ENCODE results near the gene GNB3. TPM values are rescaled to one million over a fixed set of nuclear protein-coding genes. Genes with fewer than 3 reads are reported as not detected.
"Not testable (repeated sequence)": the region's sequence is repeated elsewhere in the genome, so short reads cannot be mapped to it uniquely, and the experiment has no call there.

GNB3 gene
- total and polyA plus RNA-seq, 4 donors: under 0.01 to 0.12 TPM; not detected in 2

DNA sequence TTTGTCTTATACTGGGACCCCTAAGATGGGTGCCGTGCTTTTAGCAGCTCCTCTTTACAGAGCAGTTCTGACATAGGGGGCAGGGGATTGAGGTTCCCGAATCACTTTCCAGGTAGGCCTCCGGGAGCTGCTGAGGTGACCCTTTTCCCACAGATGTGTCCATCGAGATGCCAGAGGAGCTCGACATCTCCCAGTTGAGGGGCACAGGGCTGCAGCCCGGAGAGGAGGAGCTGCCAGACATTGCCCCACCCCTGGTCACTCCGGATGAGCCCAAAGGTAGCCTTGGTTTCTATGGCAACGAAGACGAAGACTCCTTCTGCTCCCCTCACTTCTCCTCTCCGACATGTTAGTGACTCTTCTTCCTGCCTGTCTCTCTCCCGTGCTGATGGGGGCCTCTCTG, 22.3 kb downstream of the GNB3 start:
- Histone ChIP-seq H3K4me3 (ENCODE audit: low read depth in 1 of 3, low read length in 3 of 3) (no peak overlapping the region), H3K9ac (ENCODE audit: low read depth in 1 of 2, low read length in 2 of 2) (no peak overlapping the region), H3K27ac (ENCODE audit: low read depth in 1 of 2, low read length in 2 of 2) (no peak overlapping the region), H3K4me1 (ENCODE audit: control insufficient read depth in 4 of 4, insufficient read depth in 4 of 4, low read length in 3 of 4) (peaks cover 3 to 8% (median 7%) of the 10 kb centered on the region in 4 donors), H3K36me3 (ENCODE audit: control insufficient read depth in 4 of 4, insufficient read depth in 3 of 4, low read depth in 1 of 4, low read length in 3 of 4) (peaks cover 12 to 63% (median 34%) of the 10 kb centered on the region in 4 donors), H3K27me3 (ENCODE audit: control insufficient read depth in 4 of 4, insufficient read depth in 4 of 4, low read length in 3 of 4) (no peaks in the 10 kb centered on the region), H3K9me3 (ENCODE audit: control insufficient read depth in 4 of 4, low read length in 3 of 4) (no peaks in the 10 kb centered on the region)
- DNase-seq (ENCODE audit: low spot score): no peak
- WGBS: 94% methylated on average over 11 of the region's 11 CpGs
- TF ChIP-seq TAF1 (conservative IDR thresholded peaks at IDR 0.05) (no peak), RXRA (IDR thresholded peaks at IDR 0.05) (no peak)

DNA sequence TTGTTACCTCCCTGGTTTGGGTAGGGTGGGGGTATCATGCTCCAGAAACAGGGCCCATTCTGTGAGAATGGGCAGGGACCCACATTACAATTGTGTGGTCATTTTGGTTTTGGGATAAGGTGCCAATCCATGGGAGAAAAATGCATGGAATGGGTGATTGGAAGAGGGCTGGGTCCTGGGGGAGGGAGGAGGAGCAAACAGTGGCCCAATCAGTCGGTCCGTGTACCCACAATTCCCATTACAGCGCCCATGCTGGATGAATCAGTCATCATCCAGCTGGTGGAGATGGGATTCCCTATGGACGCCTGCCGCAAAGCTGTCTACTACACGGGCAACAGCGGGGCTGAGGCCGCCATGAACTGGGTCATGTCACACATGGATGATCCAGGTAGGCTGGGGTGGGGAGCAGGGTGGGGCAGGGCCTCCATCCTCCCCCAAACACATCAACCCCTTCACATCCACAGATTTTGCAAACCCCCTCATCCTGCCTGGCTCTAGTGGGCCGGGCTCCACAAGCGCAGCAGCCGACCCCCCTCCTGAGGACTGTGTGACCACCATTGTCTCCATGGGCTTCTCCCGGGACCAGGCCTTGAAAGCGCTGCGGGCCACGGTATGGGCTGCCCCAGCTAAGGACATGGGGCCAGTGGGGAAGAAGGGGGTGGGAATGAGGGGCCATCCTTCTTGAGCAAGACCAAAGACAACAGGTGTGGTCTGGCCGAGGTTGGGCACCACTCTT, 23.0 kb downstream of the GNB3 start:
- WGBS: 97% methylated on average over 16 of the region's 16 CpGs
- DNase-seq (ENCODE audit: low spot score): no peak
- TF ChIP-seq RAD21 (IDR thresholded peaks at IDR 0.05): no peak
- TF ChIP-seq RXRA (IDR thresholded peaks at IDR 0.05): no peak
- no peak for TF ChIP-seq GABPA (IDR thresholded peaks at IDR 0.05 in 1 of 2, conservative IDR thresholded peaks at IDR 0.05 in 1 of 2)
- no peak for TF ChIP-seq HNF4A (conservative IDR thresholded peaks at IDR 0.05)
- TF ChIP-seq FOXA1 (IDR thresholded peaks at IDR 0.05): no peak
- TF ChIP-seq, protein P1, sequence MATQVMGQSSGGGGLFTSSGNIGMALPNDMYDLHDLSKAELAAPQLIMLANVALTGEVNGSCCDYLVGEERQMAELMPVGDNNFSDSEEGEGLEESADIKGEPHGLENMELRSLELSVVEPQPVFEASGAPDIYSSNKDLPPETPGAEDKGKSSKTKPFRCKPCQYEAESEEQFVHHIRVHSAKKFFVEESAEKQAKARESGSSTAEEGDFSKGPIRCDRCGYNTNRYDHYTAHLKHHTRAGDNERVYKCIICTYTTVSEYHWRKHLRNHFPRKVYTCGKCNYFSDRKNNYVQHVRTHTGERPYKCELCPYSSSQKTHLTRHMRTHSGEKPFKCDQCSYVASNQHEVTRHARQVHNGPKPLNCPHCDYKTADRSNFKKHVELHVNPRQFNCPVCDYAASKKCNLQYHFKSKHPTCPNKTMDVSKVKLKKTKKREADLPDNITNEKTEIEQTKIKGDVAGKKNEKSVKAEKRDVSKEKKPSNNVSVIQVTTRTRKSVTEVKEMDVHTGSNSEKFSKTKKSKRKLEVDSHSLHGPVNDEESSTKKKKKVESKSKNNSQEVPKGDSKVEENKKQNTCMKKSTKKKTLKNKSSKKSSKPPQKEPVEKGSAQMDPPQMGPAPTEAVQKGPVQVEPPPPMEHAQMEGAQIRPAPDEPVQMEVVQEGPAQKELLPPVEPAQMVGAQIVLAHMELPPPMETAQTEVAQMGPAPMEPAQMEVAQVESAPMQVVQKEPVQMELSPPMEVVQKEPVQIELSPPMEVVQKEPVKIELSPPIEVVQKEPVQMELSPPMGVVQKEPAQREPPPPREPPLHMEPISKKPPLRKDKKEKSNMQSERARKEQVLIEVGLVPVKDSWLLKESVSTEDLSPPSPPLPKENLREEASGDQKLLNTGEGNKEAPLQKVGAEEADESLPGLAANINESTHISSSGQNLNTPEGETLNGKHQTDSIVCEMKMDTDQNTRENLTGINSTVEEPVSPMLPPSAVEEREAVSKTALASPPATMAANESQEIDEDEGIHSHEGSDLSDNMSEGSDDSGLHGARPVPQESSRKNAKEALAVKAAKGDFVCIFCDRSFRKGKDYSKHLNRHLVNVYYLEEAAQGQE (IDR thresholded peaks at IDR 0.05): no peak
- TF ChIP-seq, protein P2, sequence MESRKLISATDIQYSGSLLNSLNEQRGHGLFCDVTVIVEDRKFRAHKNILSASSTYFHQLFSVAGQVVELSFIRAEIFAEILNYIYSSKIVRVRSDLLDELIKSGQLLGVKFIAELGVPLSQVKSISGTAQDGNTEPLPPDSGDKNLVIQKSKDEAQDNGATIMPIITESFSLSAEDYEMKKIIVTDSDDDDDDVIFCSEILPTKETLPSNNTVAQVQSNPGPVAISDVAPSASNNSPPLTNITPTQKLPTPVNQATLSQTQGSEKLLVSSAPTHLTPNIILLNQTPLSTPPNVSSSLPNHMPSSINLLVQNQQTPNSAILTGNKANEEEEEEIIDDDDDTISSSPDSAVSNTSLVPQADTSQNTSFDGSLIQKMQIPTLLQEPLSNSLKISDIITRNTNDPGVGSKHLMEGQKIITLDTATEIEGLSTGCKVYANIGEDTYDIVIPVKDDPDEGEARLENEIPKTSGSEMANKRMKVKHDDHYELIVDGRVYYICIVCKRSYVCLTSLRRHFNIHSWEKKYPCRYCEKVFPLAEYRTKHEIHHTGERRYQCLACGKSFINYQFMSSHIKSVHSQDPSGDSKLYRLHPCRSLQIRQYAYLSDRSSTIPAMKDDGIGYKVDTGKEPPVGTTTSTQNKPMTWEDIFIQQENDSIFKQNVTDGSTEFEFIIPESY (IDR thresholded peaks at IDR 0.05): no peak
- TF ChIP-seq YY1 (IDR thresholded peaks at IDR 0.05): no peak
- TF ChIP-seq, protein P3, sequence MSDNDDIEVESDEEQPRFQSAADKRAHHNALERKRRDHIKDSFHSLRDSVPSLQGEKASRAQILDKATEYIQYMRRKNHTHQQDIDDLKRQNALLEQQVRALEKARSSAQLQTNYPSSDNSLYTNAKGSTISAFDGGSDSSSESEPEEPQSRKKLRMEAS (IDR thresholded peaks at IDR 0.05): no peak
- TF ChIP-seq, protein P4, sequence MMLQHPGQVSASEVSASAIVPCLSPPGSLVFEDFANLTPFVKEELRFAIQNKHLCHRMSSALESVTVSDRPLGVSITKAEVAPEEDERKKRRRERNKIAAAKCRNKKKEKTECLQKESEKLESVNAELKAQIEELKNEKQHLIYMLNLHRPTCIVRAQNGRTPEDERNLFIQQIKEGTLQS (IDR thresholded peaks at IDR 0.05): no peak
- no peak for TF ChIP-seq SP1 (IDR thresholded peaks at IDR 0.05)
- TF ChIP-seq, protein P5, sequence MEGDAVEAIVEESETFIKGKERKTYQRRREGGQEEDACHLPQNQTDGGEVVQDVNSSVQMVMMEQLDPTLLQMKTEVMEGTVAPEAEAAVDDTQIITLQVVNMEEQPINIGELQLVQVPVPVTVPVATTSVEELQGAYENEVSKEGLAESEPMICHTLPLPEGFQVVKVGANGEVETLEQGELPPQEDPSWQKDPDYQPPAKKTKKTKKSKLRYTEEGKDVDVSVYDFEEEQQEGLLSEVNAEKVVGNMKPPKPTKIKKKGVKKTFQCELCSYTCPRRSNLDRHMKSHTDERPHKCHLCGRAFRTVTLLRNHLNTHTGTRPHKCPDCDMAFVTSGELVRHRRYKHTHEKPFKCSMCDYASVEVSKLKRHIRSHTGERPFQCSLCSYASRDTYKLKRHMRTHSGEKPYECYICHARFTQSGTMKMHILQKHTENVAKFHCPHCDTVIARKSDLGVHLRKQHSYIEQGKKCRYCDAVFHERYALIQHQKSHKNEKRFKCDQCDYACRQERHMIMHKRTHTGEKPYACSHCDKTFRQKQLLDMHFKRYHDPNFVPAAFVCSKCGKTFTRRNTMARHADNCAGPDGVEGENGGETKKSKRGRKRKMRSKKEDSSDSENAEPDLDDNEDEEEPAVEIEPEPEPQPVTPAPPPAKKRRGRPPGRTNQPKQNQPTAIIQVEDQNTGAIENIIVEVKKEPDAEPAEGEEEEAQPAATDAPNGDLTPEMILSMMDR (IDR thresholded peaks at IDR 0.05; ENCODE audit: low read depth, low read length, missing input control): no peak
- TF ChIP-seq FOXA2 (IDR thresholded peaks at IDR 0.05): no peak
- no peak for TF ChIP-seq JUND (IDR thresholded peaks at IDR 0.05)
- peaks cover 8 to 56% (median 27%) of the 10 kb centered on the region in 4 donors for H3K36me3 ChIP-seq (ENCODE audit: control insufficient read depth in 4 of 4, insufficient read depth in 3 of 4, low read depth in 1 of 4, low read length in 3 of 4)
- H3K27me3 ChIP-seq (ENCODE audit: control insufficient read depth in 4 of 4, insufficient read depth in 4 of 4, low read length in 3 of 4): no peaks in the 10 kb centered on the region
- H3K9me3 ChIP-seq (ENCODE audit: control insufficient read depth in 4 of 4, low read length in 3 of 4): no peaks in the 10 kb centered on the region
- H3K4me1 ChIP-seq (ENCODE audit: control insufficient read depth in 4 of 4, insufficient read depth in 4 of 4, low read length in 3 of 4): peaks cover 3 to 15% (median 14%) of the 10 kb centered on the region in 4 donors
- H3K4me3 ChIP-seq (ENCODE audit: low read depth in 1 of 3, low read length in 3 of 3): no peak overlapping the region
- H3K9ac ChIP-seq (ENCODE audit: low read depth in 1 of 2, low read length in 2 of 2): no peak overlapping the region
- H3K27ac ChIP-seq (ENCODE audit: low read depth in 1 of 2, low read length in 2 of 2): no peak overlapping the region

DNA sequence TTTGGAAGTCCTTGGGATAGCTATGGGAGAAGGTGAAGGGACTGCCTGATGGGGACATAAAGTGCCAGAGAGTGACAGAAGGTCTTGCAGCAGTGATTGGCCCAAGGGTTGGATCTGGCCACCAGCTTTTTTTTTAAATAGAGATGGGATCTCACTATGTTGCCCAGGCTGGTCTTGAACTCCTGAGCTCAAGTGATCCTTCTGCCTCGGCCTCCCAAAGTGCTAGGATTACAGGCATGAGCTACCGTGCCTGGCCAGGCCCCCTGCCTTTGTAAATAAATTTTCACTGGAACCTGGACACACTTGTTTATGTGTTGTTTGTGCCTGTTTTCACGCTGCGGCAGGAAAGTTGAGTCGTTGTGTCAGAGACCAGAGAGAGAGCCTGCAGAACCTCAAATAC, 24.6 kb downstream of the GNB3 start:
- not testable (repeated sequence) for H3K9me3 ChIP-seq (ENCODE audit: control insufficient read depth in 4 of 4, low read length in 3 of 4); H3K27ac ChIP-seq (ENCODE audit: low read depth in 1 of 2, low read length in 2 of 2); H3K27me3 ChIP-seq (ENCODE audit: control insufficient read depth in 4 of 4, insufficient read depth in 4 of 4, low read length in 3 of 4); H3K4me3 ChIP-seq (ENCODE audit: low read depth in 1 of 3, low read length in 3 of 3); H3K9ac ChIP-seq (ENCODE audit: low read depth in 1 of 2, low read length in 2 of 2); DNase-seq (ENCODE audit: low spot score)
- Histone ChIP-seq H3K4me1 (ENCODE audit: control insufficient read depth in 4 of 4, insufficient read depth in 4 of 4, low read length in 3 of 4) (peaks cover 3 to 28% (median 26%) of the 10 kb centered on the region in 4 donors), H3K36me3 (ENCODE audit: control insufficient read depth in 4 of 4, insufficient read depth in 3 of 4, low read depth in 1 of 4, low read length in 3 of 4) (peaks cover 10 to 51% (median 24%) of the 10 kb centered on the region in 4 donors)
- WGBS: 97% methylated on average over 5 of the region's 5 CpGs
